ENCODE measurements around the gene UMAD1.

- TF ChIP-seq NFE2L2 (IDR thresholded peaks at IDR 0.05; ENCODE audit: low read depth, low read length) (no peak), POLR2A (IDR thresholded peaks at IDR 0.05; ENCODE audit: low read depth, low read length) (no peak), CTCF (conservative IDR thresholded peaks at IDR 0.05; ENCODE audit: low read depth, low read length) (no peak)
Observed at GRCh38 chr7:7709291-7709690, 68.7 kb downstream of the UMAD1 start.
